ENCODE data around the gene MRTFA. TPM values are rescaled to one million over a fixed set of nuclear protein-coding genes. Genes with fewer than 3 reads are reported as not detected.

The MRTFA gene
- total and polyA plus RNA-seq, 9 of the 15 experiments (the other 6 are each of a cell fraction or from before 2014, with no cell fraction given), result 0.84 to 21.1 (median 3.7) TPM

DNA sequence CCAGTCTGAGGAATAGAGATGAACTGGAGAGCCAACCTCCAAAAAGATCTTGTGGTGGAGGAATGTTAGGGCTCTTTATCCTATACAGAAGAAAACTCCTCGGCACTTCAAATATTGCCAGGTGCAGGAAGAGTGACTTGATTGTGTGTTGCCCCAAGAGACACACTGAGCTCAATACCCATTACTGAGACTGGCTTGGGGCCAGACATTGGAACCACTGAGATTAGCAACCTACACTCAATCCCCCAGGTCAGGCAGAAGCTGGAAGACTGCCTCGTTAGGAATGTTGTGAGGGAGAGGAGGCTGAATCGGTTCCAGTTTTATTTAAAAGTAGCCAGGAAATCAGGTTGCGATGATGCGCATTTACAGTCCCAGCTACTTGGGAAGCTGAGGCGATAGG is 268.5 kb downstream of the MRTFA start:
- DNase-seq (ENCODE audit: extremely low read depth in 1 of 4, low spot score in 3 of 4) (no peak), FAIRE-seq (no peak), ATAC-seq (no peak)
- Histone ChIP-seq H2AFZ (ENCODE audit: low read depth, low read length) (no peak overlapping the region), H3K79me2 (ENCODE audit: control insufficient read depth, insufficient read depth, low read length) (peaks cover 21% of the 10 kb centered on the region), H3K4me2 (ENCODE audit: insufficient read depth, low read length) (no peak overlapping the region), H3K4me1 (replicated peaks in 1 of 2; ENCODE audit: control insufficient read depth in 2 of 2, insufficient read depth in 2 of 2, low read length in 2 of 2) (peaks cover 0 to 14% of the 10 kb centered on the region in 2 experiments; a peak in 3 of 5 replicates), H3K27ac (ENCODE audit: extremely low read depth, low read depth, low read length) (no peak overlapping the region), H4K20me1 (replicated peaks; ENCODE audit: control insufficient read depth, insufficient read depth, low read length) (no peaks in the 10 kb centered on the region), H3K9ac (ENCODE audit: insufficient read depth in 1 of 2, low read depth in 2 of 2, low read length in 2 of 2) (no peak overlapping the region), H3K36me3 (ENCODE audit: control insufficient read depth, insufficient read depth, low read length) (peaks cover 69% of the 10 kb centered on the region), H3K27me3 (ENCODE audit: control insufficient read depth in 2 of 2, insufficient read depth in 2 of 2, low read length in 2 of 2) (no peaks in the 10 kb centered on the region), H3K9me1 (ENCODE audit: control insufficient read depth, insufficient read depth, low read length) (no peaks in the 10 kb centered on the region), H3K9me3 (replicated peaks; ENCODE audit: control insufficient read depth, insufficient read depth, low read depth, low read length) (no peaks in the 10 kb centered on the region), H3K4me3 (no peak overlapping the region)
- ChIA-PET CTCF (ENCODE audit: low intra/inter-chr PET ratio) (no interaction called here), POLR2A (interaction anchor here (0.6 to 1.0 kb wide), 3 partner anchors 11 to 433 kb away, joined by 3 to 4 read pairs (median 3); no protein-coding TSS in a partner anchor)
- no TSS peak for BruUV-seq (replicated peaks)
- intact Hi-C loops (cut with micrococcal nuclease), result no loop called here
- 73% methylated on average over 3 of the region's 6 CpGs for WGBS (ENCODE audit: insufficient coverage, low coverage, missing lambda C conversion rate)
- in situ Hi-C loops (cut with MboI), result no loop called here
- TF ChIP-seq CXXC5 (CRISPR knock-in tag; IDR thresholded peaks at IDR 0.05), result no peak
- no peak for TF ChIP-seq ADNP (tag; IDR thresholded peaks at IDR 0.05)
- TF ChIP-seq SAP30 (IDR thresholded peaks at IDR 0.05; ENCODE audit: borderline replicate concordance, insufficient read depth, low read depth, low read length, poor library complexity, severe bottlenecking), result no peak
- TF ChIP-seq DNMT1 (IDR thresholded peaks at IDR 0.05), result no peak
- TF ChIP-seq POLR2AphosphoS5 (IDR thresholded peaks at IDR 0.05; ENCODE audit: control insufficient read depth, insufficient read depth, low read depth, low read length), result no peak
- TF ChIP-seq PTBP1 (IDR thresholded peaks at IDR 0.05; ENCODE audit: low read depth, low read length), result no peak
- TF ChIP-seq KAT2B (IDR thresholded peaks at IDR 0.05; ENCODE audit: low read depth, low read length), result no peak
- TF ChIP-seq CLOCK (CRISPR knock-in tag; IDR thresholded peaks at IDR 0.05; ENCODE audit: borderline replicate concordance), result no peak
- TF ChIP-seq XRCC5 (IDR thresholded peaks at IDR 0.05; ENCODE audit: low read depth, low read length), result no peak
- no peak for TF ChIP-seq ZNF444 (CRISPR knock-in tag; IDR thresholded peaks at IDR 0.05)
- TF ChIP-seq STAG1 (CRISPR knock-in tag; IDR thresholded peaks at IDR 0.05; ENCODE audit: borderline replicate concordance), result no peak
- no peak for TF ChIP-seq PCBP1 (IDR thresholded peaks at IDR 0.05; ENCODE audit: low read depth, low read length, poor library complexity, severe bottlenecking)
- TF ChIP-seq ZNF232 (CRISPR knock-in tag; IDR thresholded peaks at IDR 0.05), result no peak
- TF ChIP-seq MCM2 (IDR thresholded peaks at IDR 0.05; ENCODE audit: low read depth), result no peak
